Spleen (tissue), 11 donors: Measurements from ENCODE around the gene MAGEA6. TPM values are rescaled to one million over a fixed set of nuclear protein-coding genes. Genes with fewer than 3 reads are reported as not detected.
"Not testable (repeated sequence)": the region's sequence is repeated elsewhere in the genome, so short reads cannot be mapped to it uniquely, and the experiment has no call there.

Experiments used
- DNase-seq: peaks from one replicate; pipeline ENCODE4 v3.0.0-alpha.2; 2020
- H3K27ac ChIP-seq, 8 donors: fragments of 200-600 bp; sonication (generic) in 7 of 8; 1 replicate in 4 of 8; 2 replicates in 4 of 8; pipeline versions ENCODE4 v1.5.0 to v1.8.0; 2016 to 2021; ENCODE audit warnings: inconsistent platforms in 4 of 8, mild to moderate bottlenecking in 4 of 8, moderate library complexity in 1 of 8
- H3K27me3 ChIP-seq, 7 donors: fragments of 200-600 bp; sonication (generic) in 6 of 7; replicated peaks in 1 of 7; 1 replicate in 4 of 7; 2 replicates in 3 of 7; pipeline versions ENCODE4 v1.5.0 to v1.8.0; 2016 to 2021; ENCODE audit warnings: inconsistent platforms in 3 of 7, mild to moderate bottlenecking in 1 of 7
- H3K36me3 ChIP-seq, 6 donors: fragments of 200-600 bp; sonication (generic) in 5 of 6; 1 replicate in 4 of 6; 2 replicates in 2 of 6; pipeline versions ENCODE4 v1.5.0 to v1.8.0; 2016 to 2021; ENCODE audit warnings: inconsistent platforms in 2 of 6
- H3K4me1 ChIP-seq, 6 donors: fragments of 200-600 bp; sonication (generic) in 5 of 6; 1 replicate in 3 of 6; 2 replicates in 3 of 6; pipeline versions ENCODE4 v1.5.0 to v1.8.0; 2016 to 2021; ENCODE audit warnings: inconsistent platforms in 3 of 6
- H3K4me3 ChIP-seq, 8 donors: fragments of 200-600 bp; sonication (generic) in 7 of 8; 1 replicate in 4 of 8; 2 replicates in 4 of 8; pipeline versions ENCODE4 v1.5.0 to v1.8.0; 2016 to 2021; ENCODE audit warnings: inconsistent platforms in 4 of 8, mild to moderate bottlenecking in 4 of 8, moderate library complexity in 2 of 8
- H3K9me3 ChIP-seq, 8 donors: fragments of 200-600 bp; sonication (generic) in 7 of 8; 1 replicate in 4 of 8; 2 replicates in 4 of 8; pipeline versions ENCODE4 v1.5.0 to v1.8.0; 2016 to 2021; ENCODE audit warnings: inconsistent platforms in 4 of 8
- POLR2A ChIP-seq, 3 donors: fragments of 450-650 bp; IDR thresholded peaks; one replicate each; pipeline ENCODE4 v1.5.1; 2017; ENCODE audit warnings: antibody characterized with exemption in 3 of 3, mild to moderate bottlenecking in 1 of 3
- POLR2AphosphoS5 ChIP-seq, 3 donors: sonication (generic); formaldehyde crosslinking; IDR thresholded peaks; one replicate each; pipeline ENCODE4 v1.5.1; 2017; ENCODE audit warnings: antibody characterized with exemption in 3 of 3
- WGBS, 5 donors: extraction: QIAGEN DNeasy Blood & Tissue Kit in 3 of 5; methylation state at CpG; one replicate each; pipeline versions ENCODE4 v1.1.5 to v1.1.7; 2013 to 2018; 5-methylcytosine and 5-hydroxymethylcytosine counted together
- intact Hi-C: fragments of 100-400 bp; cut with DNase I; formaldehyde crosslinking; loops from one replicate; pipeline ENCODE4 v1.15.0; 2023; ENCODE audit warnings: low total_unique reads
- polyA plus RNA-seq, 3 donors: library from polyadenylated mRNA; stranded (reverse); fragments of 200-250 nt; gene quantifications; one replicate each; pipeline ENCODE4 v1.2.1, GENCODE V29; 2013
- total RNA-seq, 7 donors: library from RNA; depleted of rRNA in 3 of 7; stranded (reverse); fragments of >200 nt in 3 of 7; fragmentation: NEBNext Ultra II Directional in 4 of 7; extraction: Animal tissue kit (Norgen Biotek cat#: 25700) in 4 of 7; gene quantifications; one replicate each; pipeline versions ENCODE4 v1.1.0 to v1.2.1, GENCODE V29; 2016 to 2021
- TF ChIP-seq, protein P1 (sequence below), 11 experiments: fragments of 200-600 bp in 7 of 11; fragments of 450-650 bp in 4 of 11; sonication (generic) in 4 of 11; IDR thresholded peaks in 8 of 11; conservative IDR thresholded peaks in 3 of 11; 1 replicate in 7 of 11; 2 replicates in 4 of 11; pipeline versions ENCODE4 v1.4.0 to v1.8.0; 2016 to 2021; ENCODE audit warnings: antibody characterized with exemption in 11 of 11, inconsistent platforms in 4 of 11, mild to moderate bottlenecking in 1 of 11
- donor health status: healthy with polysubstance abuse.
- donor health status: DM: no; HTN: no; CAD: no; lungs with moderate emphysema.
- donor health status: DM: no; HTN: no; CAD: no.
- donor health status: Bipolar disorder and iron deficiency.
- donor health status: healthy.
- donor health status: DM: no; HTN: no; CAD: no.
- donor health status: DM: yes; HTN: yes; CAD: no.

Gene MAGEA6
- total and polyA plus RNA-seq, 10 donors, result not detected

DNA sequence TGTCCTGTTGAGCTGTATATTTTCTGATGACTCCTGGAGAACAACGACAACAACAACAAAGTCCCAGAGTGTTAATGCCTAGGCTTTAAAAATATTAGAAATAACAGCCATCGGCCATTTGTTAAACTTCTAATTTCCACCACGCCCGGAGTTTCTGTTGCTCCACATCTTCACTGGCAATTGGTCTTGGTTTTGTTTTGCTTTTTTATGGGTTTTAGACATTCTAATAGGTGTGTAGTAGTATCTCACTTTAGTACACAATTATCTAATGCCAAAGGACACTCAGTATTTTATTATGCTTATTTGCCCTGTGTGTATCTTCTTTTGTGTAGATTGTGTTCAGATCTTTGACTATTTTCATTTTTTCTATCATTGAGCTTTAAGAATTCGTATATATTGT lies 30.9 kb downstream of the MAGEA6 start:
- H3K9me3 ChIP-seq, result no peaks in the 10 kb centered on the region
- 77 to 96% (median 90%) methylated on average over 5 of the region's 5 CpGs for WGBS, 5 donors
- H3K36me3 ChIP-seq, result no peaks in the 10 kb centered on the region
- H3K4me1 ChIP-seq, result no peaks in the 10 kb centered on the region
- H3K4me3 ChIP-seq, result no peak overlapping the region
- intact Hi-C loops, result no loop called here
- no peak overlapping the region for H3K27ac ChIP-seq
- H3K27me3 ChIP-seq, result no peaks in the 10 kb centered on the region
- no peak for DNase-seq
- TF ChIP-seq POLR2A (IDR thresholded peaks at IDR 0.05), result no peak
- TF ChIP-seq POLR2AphosphoS5 (IDR thresholded peaks at IDR 0.05), result no peak
- TF ChIP-seq, protein P1, sequence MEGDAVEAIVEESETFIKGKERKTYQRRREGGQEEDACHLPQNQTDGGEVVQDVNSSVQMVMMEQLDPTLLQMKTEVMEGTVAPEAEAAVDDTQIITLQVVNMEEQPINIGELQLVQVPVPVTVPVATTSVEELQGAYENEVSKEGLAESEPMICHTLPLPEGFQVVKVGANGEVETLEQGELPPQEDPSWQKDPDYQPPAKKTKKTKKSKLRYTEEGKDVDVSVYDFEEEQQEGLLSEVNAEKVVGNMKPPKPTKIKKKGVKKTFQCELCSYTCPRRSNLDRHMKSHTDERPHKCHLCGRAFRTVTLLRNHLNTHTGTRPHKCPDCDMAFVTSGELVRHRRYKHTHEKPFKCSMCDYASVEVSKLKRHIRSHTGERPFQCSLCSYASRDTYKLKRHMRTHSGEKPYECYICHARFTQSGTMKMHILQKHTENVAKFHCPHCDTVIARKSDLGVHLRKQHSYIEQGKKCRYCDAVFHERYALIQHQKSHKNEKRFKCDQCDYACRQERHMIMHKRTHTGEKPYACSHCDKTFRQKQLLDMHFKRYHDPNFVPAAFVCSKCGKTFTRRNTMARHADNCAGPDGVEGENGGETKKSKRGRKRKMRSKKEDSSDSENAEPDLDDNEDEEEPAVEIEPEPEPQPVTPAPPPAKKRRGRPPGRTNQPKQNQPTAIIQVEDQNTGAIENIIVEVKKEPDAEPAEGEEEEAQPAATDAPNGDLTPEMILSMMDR (IDR thresholded peaks at IDR 0.05 in 8 of 11, conservative IDR thresholded peaks at IDR 0.05 in 3 of 11), result no peak

DNA sequence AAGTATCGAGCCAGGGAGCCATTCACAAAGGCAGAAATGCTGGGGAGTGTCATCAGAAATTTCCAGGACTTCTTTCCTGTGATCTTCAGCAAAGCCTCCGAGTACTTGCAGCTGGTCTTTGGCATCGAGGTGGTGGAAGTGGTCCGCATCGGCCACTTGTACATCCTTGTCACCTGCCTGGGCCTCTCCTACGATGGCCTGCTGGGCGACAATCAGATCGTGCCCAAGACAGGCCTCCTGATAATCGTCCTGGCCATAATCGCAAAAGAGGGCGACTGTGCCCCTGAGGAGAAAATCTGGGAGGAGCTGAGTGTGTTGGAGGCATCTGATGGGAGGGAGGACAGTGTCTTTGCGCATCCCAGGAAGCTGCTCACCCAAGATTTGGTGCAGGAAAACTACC lies 33.0 kb downstream of the MAGEA6 start:
- peak; percentile 47 for DNase-seq
- 76 to 89% (median 85%) methylated on average over 12 of the region's 12 CpGs; no CpG with 5 or more reads in 1 of the 5 donors for WGBS, 5 donors
- H3K4me1 ChIP-seq, H3K4me3 ChIP-seq, H3K27ac ChIP-seq, H3K9me3 ChIP-seq, H3K36me3 ChIP-seq, intact Hi-C loops, H3K27me3 ChIP-seq: not testable (repeated sequence)

DNA sequence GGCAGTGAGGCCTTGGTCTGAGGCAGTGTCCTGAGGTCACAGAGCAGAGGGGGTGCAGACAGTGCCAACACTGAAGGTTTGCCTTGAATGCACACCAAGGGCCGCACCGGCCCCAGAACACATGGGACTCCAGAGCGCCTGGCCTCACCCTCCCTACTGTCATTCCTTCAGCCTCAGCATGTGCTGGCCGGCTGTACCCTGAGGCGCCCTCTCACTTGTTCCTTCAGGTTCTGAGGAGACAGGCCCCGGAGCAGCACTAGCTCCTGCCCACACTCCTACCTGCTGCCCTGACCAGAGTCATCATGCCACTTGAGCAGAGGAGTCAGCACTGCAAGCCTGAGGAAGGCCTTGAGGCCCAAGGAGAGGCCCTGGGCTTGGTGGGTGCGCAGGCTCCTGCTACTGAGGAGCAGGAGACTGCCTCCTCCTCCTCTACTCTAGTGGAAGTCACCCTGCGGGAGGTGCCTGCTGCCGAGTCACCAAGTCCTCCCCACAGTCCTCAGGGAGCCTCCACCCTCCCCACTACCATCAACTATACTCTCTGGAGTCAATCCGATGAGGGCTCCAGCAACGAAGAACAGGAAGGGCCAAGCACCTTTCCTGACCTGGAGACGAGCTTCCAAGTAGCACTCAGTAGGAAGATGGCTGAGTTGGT lies 33.5 kb downstream of the MAGEA6 start:
- H3K4me1 ChIP-seq, result no peaks in the 10 kb centered on the region
- H3K9me3 ChIP-seq, result no peaks in the 10 kb centered on the region
- WGBS, 5 donors, result 80 to 91% (median 86%) methylated on average over 11 to 12 of the region's 12 CpGs; no CpG with 5 or more reads in 1 of the 5 donors
- no peaks in the 10 kb centered on the region for H3K27me3 ChIP-seq
- intact Hi-C loops, result no loop called here
- no peak overlapping the region for H3K27ac ChIP-seq
- peak; percentile 67 for DNase-seq
- no peaks in the 10 kb centered on the region for H3K36me3 ChIP-seq
- TF ChIP-seq, protein P1 (IDR thresholded peaks at IDR 0.05 in 8 of 11, conservative IDR thresholded peaks at IDR 0.05 in 3 of 11), result no peak
- no peak for TF ChIP-seq POLR2AphosphoS5 (IDR thresholded peaks at IDR 0.05)
- no peak for TF ChIP-seq POLR2A (IDR thresholded peaks at IDR 0.05)
- H3K4me3 ChIP-seq, result no peak overlapping the region

DNA sequence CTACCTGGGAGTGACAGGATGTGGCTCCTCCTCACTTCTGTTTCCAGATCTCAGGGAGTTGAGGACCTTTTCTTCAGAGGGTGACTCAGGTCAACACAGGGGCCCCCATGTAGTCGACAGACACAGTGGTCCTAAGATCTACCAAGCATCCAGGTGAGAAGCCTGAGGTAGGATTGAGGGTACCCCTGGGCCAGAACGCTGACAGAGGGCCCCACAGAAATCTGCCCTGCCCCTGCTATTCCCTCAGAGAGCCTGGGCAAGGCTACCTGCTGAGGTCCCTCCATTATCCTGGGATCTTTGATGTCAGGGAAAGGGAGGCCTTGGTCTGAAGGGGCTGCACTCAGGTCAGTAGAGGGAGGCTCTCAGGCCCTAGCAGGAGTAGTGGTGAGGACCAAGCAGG lies 34.4 kb downstream of the MAGEA6 start:
- Histone ChIP-seq H3K4me1 (no peaks in the 10 kb centered on the region), H3K27me3 (no peaks in the 10 kb centered on the region), H3K36me3 (no peaks in the 10 kb centered on the region), H3K4me3 (no peak overlapping the region), H3K9me3 (no peaks in the 10 kb centered on the region), H3K27ac (no peak overlapping the region)
- 62 to 77% (median 73%) methylated on average over 2 of the region's 2 CpGs; no CpG with 5 or more reads in 1 of the 5 donors for WGBS, 5 donors
- no peak for DNase-seq
- intact Hi-C loops, result no loop called here
- TF ChIP-seq POLR2AphosphoS5 (IDR thresholded peaks at IDR 0.05) (no peak), POLR2A (IDR thresholded peaks at IDR 0.05) (no peak)
- TF ChIP-seq, protein P1 (IDR thresholded peaks at IDR 0.05 in 8 of 11, conservative IDR thresholded peaks at IDR 0.05 in 3 of 11), result no peak

DNA sequence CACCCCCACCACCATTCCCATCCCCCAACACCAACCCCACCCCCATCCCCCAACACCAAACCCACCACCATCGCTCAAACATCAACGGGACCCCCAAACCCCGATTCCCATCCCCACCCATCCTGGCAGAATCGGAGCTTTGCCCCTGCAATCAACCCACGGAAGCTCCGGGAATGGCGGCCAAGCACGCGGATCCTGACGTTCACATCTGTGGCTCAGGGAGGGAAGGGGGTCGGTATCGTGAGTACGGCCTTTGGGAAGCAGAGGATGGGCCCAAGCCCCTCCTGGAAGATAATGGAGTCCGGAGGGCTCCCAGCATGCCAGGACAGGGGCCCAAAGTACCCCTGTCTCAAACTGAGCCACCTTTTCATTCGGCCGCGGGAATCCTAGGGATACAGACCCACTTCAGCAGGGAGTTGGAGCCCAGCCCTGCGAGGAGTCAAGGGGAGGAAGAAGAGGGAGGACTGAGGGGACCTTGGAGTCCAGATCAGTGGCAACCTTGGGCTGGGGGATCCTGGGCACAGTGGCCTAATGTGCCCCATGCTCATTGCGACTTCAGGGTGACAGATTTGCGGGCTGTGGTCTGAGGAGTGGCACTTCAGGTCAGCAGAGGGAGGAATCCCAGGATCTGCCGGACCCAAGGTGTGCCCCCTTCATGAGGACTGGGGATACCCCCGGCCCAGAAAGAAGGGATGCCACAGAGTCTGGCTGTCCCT lies 35.2 kb downstream of the MAGEA6 start:
- H3K4me3 ChIP-seq, result not testable (repeated sequence)
- peak; percentile 36 for DNase-seq

More for the DNA sequence above, 35.2 kb downstream of the MAGEA6 start:
- 88 to 97% (median 91%) methylated on average over 19 to 22 of the region's 22 CpGs; no CpG with 5 or more reads in 1 of the 5 donors for WGBS, 5 donors
- intact Hi-C loops, H3K4me1 ChIP-seq, H3K27me3 ChIP-seq, H3K36me3 ChIP-seq, H3K9me3 ChIP-seq, H3K27ac ChIP-seq: not testable (repeated sequence)
